ENCODE data around the gene SPINK2. TPM values are rescaled to one million over a fixed set of nuclear protein-coding genes. Genes with fewer than 3 reads are reported as not detected.

The SPINK2 gene
- total RNA-seq, 2 donors from 2014 or later, result not detected

GRCh38 chr4:56768316-56768715, 53.2 kb downstream of the SPINK2 start:
- intact Hi-C loops (cut with DNase I), result no loop called here
- ATAC-seq (no peak), DNase-seq (no peak)
- Histone ChIP-seq H3K36me3 (replicated peaks in 1 of 2; ENCODE audit: insufficient read depth in 1 of 2, low read depth in 2 of 2) (no peaks in the 10 kb centered on the region), H3K4me1 (no peaks in the 10 kb centered on the region), H3K9me3 (no peaks in the 10 kb centered on the region), H3K27ac (no peak overlapping the region), H3K27me3 (no peaks in the 10 kb centered on the region), H3K4me3 (no peak overlapping the region)
- no peak for TF ChIP-seq POLR2A (IDR thresholded peaks at IDR 0.05)
- TF ChIP-seq, protein P1, sequence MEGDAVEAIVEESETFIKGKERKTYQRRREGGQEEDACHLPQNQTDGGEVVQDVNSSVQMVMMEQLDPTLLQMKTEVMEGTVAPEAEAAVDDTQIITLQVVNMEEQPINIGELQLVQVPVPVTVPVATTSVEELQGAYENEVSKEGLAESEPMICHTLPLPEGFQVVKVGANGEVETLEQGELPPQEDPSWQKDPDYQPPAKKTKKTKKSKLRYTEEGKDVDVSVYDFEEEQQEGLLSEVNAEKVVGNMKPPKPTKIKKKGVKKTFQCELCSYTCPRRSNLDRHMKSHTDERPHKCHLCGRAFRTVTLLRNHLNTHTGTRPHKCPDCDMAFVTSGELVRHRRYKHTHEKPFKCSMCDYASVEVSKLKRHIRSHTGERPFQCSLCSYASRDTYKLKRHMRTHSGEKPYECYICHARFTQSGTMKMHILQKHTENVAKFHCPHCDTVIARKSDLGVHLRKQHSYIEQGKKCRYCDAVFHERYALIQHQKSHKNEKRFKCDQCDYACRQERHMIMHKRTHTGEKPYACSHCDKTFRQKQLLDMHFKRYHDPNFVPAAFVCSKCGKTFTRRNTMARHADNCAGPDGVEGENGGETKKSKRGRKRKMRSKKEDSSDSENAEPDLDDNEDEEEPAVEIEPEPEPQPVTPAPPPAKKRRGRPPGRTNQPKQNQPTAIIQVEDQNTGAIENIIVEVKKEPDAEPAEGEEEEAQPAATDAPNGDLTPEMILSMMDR (IDR thresholded peaks at IDR 0.05), result no peak
- 25 to 33% methylated on average over 3 of the region's 3 CpGs for WGBS, 2 donors

GRCh38 chr4:56767567-56767966, 53.9 kb downstream of the SPINK2 start:
- intact Hi-C loops (cut with DNase I), result no loop called here
- Histone ChIP-seq H3K4me1 (no peaks in the 10 kb centered on the region), H3K9me3 (no peaks in the 10 kb centered on the region), H3K27me3 (no peaks in the 10 kb centered on the region), H3K36me3 (replicated peaks in 1 of 2; ENCODE audit: insufficient read depth in 1 of 2, low read depth in 2 of 2) (no peaks in the 10 kb centered on the region), H3K27ac (no peak overlapping the region), H3K4me3 (no peak overlapping the region)
- DNase-seq (no peak), ATAC-seq (no peak)
- TF ChIP-seq, protein P1 (IDR thresholded peaks at IDR 0.05), result no peak
- no peak for TF ChIP-seq POLR2A (IDR thresholded peaks at IDR 0.05)

GRCh38 chr4:56764775-56765174, 56.7 kb downstream of the SPINK2 start:
- TF ChIP-seq, protein P1 (IDR thresholded peaks at IDR 0.05), result no peak
- TF ChIP-seq POLR2A (IDR thresholded peaks at IDR 0.05), result no peak
- ATAC-seq, result no peak

DNA sequence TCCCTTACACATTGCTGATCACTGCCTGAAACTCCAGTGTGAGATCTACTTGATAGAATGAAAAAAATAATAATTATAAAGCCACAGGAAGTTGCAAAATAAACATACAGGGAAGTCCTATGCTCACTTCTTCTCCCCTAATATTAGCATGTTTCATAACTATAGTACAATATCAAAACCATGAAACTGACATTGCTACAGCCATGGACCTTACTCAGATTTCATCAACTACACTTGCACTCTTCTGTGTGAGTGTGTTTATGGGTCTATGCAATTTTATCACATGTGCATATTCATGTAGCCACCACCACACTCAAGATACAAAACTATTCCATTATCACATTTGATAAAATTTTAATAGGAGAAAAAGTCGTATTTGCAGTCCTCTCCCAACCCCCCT, 57.3 kb downstream of the SPINK2 start:
- ATAC-seq (no peak), DNase-seq (no peak)
- no peak for TF ChIP-seq POLR2A (IDR thresholded peaks at IDR 0.05)
- TF ChIP-seq, protein P1 (IDR thresholded peaks at IDR 0.05), result no peak
- Histone ChIP-seq H3K4me3 (no peak overlapping the region), H3K27me3 (no peaks in the 10 kb centered on the region), H3K36me3 (replicated peaks in 1 of 2; ENCODE audit: insufficient read depth in 1 of 2, low read depth in 2 of 2) (no peaks in the 10 kb centered on the region), H3K9me3 (no peaks in the 10 kb centered on the region), H3K4me1 (no peaks in the 10 kb centered on the region), H3K27ac (no peak overlapping the region)
- 31 to 59% methylated on average over 1 of the region's 1 CpG for WGBS, 2 donors
- intact Hi-C loops (cut with DNase I), result no loop called here

More at GRCh38 chr4:56764775-56765174, 56.7 kb downstream of the SPINK2 start:
- no peaks in the 10 kb centered on the region for H3K27me3 ChIP-seq
- no peaks in the 10 kb centered on the region for H3K4me1 ChIP-seq
- intact Hi-C loops (cut with DNase I), result no loop called here
- H3K9me3 ChIP-seq, result no peaks in the 10 kb centered on the region
- H3K27ac ChIP-seq, result no peak overlapping the region
- no peaks in the 10 kb centered on the region for H3K36me3 ChIP-seq (replicated peaks in 1 of 2; ENCODE audit: insufficient read depth in 1 of 2, low read depth in 2 of 2)
- WGBS, 2 donors, result 70 to 71% methylated on average over 1 to 5 of the region's 5 CpGs
- no peak overlapping the region for H3K4me3 ChIP-seq
- DNase-seq, result no peak

DNA sequence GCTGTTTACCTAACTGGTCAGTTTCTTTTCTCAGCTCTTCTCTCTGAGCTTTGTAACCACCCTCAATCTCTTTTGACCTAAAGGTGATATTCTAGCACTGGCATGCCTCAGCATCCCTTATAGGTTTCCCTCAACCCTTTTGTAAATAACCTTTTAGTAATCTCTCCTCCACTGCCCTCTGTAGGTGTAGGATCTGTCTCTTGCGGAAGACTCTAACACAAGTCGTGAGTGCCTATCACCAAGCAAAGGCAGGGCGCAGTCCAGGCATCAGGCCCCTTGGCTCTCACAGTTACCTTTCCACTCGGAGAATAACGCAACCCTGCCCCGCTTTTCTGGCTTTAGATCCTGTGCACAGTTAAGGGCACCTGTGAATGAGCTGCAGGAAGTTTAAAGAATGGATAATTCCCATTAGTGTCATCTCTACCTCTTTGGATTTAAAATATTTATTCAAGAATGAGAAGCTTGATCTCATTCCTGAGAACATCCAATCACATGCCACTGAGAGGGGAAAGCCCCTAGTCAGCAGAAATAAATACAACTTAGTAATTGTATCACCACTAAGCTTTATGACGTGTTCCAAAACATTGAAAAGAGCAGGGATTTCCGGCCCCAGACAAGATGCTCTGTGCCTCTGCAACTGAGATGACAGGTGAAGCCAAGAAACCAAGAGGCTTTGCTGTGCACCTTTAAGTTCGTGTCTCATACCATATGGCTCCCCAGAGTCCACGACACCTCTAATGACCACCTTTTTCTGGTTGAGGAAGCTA, 58.8 kb downstream of the SPINK2 start:
- DNase-seq, result no peak
- Histone ChIP-seq H3K27ac (no peak overlapping the region), H3K4me3 (no peak overlapping the region), H3K27me3 (no peaks in the 10 kb centered on the region), H3K9me3 (no peaks in the 10 kb centered on the region), H3K4me1 (no peaks in the 10 kb centered on the region), H3K36me3 (replicated peaks in 1 of 2; ENCODE audit: insufficient read depth in 1 of 2, low read depth in 2 of 2) (no peaks in the 10 kb centered on the region)
- no peak for ATAC-seq
- TF ChIP-seq POLR2A (IDR thresholded peaks at IDR 0.05), result no peak
- TF ChIP-seq, protein P1 (IDR thresholded peaks at IDR 0.05), result no peak
- 66 to 69% methylated on average over 10 of the region's 10 CpGs for WGBS, 2 donors
- intact Hi-C loops (cut with DNase I), result no loop called here

Data from body of pancreas (tissue), 4 donors.